ENCODE measurements around the gene C4BPB. TPM values are rescaled to one million over a fixed set of nuclear protein-coding genes. Genes with fewer than 3 reads are reported as not detected.
A peak's percentile ranks its signal among the peaks of the same experiment; 100 is the strongest.

The C4BPB gene
- total RNA-seq, 2 donors from 2014 or later = 0.58 to 2.1 TPM

DNA sequence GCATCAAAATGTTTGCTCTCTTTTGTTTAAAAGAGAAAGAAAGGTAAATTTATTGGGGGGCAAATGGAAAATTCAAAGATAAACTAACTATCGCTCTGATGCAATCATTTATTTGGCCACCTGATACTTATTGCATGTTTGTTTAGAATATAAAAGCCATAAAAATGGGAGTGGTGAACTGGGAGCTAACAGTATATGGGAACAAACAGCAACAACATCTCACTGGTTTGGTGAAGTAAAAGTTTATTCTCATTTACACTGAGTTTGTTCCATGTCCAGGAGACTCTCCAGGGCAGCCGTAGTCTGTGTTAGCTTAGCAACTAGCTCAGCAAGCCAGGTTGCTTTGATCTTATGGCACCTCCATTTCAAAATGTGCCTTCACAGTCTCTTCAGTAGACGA lies 35.7 kb downstream of the C4BPB start:
- Mint-ChIP-seq H3K27me3 (peaks cover 16% of the 10 kb centered on the region), H3K36me3 (ENCODE audit: low read depth) (no peaks in the 10 kb centered on the region), H3K9me3 (peaks cover 14% of the 10 kb centered on the region), H3K27ac (no peak overlapping the region), H3K4me1 (no peaks in the 10 kb centered on the region), H3K4me3 (no peak overlapping the region)
- ATAC-seq (replicated peaks) = no peak

DNA sequence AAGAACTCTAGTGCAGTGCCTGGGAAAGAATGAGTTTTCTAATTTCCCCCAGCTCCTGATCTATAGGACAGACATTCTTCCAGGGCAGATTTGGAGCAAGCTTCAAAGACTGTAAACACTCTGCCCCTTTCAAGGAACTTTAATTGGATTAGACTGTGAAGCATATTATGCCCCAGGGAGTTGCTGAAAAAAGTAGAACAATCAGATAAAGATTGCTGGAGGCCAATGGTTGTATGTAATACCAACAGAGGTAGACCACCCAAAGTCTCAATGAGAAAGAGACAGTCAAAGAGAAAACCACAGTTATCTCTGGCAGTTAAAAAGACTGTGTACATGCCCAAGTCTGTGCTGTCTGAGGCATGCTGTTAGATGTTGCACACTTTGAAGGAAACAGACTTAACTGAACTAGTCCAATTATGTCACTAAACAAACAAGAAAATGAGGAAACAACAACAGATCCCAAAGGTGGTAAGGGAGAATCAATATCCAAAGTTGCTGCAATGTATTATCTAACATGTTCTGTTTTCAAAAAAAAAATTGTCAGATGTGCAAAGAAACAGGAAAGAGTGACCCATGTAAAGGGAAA lies 39.8 kb downstream of the C4BPB start:
- H3K4me3 Mint-ChIP-seq = no peak overlapping the region
- peaks cover 25% of the 10 kb centered on the region for H3K9me3 Mint-ChIP-seq
- no peak for ATAC-seq (replicated peaks)
- H3K36me3 Mint-ChIP-seq (ENCODE audit: low read depth) = no peaks in the 10 kb centered on the region
- H3K27ac Mint-ChIP-seq = no peak overlapping the region
- no peaks in the 10 kb centered on the region for H3K4me1 Mint-ChIP-seq
- peaks cover 8% of the 10 kb centered on the region for H3K27me3 Mint-ChIP-seq

DNA sequence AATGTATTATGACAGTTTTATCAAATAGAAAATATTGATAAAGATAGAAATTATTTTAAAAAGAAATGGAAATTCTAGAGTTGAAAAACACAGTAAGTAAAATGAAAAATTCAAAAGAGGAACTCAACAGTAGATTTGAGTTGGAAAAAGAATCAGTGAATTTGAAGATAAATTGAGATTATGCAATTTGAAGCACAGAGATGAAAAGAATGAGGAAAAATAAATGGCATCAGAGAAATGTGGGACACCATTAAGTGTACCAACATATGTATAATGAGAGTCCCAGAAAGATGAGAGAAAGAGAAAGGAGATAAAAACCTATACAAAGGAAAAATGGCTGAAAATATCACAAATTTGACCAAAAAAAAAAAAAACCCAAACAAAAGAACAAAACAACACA lies 40.4 kb downstream of the C4BPB start:
- ATAC-seq (replicated peaks) = no peak
- Mint-ChIP-seq H3K4me3 (no peak overlapping the region), H3K9me3 (peaks cover 25% of the 10 kb centered on the region), H3K4me1 (no peaks in the 10 kb centered on the region), H3K27ac (no peak overlapping the region), H3K27me3 (peaks cover 5% of the 10 kb centered on the region), H3K36me3 (ENCODE audit: low read depth) (no peaks in the 10 kb centered on the region)

DNA sequence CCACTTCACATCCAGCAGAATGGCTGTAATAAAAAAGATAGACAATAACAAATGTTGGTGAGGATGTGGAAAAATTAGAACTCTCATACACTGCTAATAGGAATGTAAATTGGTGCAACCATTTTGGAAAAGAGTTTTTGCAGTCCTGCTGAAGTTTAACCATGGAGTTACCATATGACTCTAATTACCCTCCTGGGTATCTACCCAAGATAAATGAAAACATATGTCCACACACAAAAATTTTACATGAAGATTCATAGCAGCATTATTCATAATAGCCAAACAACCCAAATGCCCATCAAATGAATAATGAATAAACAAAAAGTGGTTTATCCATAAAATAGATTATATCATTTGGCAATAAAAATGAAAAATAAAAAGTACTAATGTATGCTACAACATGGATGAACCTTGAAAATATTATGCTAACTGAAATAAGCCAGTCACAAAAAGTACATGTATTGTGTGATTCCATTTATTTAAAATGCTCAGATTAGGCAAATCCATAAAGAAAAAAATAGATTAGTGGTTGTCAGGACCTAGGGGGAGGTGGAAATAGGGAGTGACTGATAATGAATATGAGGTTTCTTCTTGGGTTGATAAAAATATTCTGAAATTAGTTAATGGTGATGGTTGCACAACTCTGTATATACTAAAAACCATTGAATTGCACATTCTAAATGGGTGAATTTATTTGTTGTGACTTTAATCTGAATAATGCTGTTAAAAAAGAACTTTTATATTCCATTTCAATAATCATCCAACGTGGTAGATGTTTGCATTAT lies 41.8 kb downstream of the C4BPB start:
- Mint-ChIP-seq H3K9me3 (peaks cover 25% of the 10 kb centered on the region), H3K4me1 (no peaks in the 10 kb centered on the region), H3K27me3 (peaks cover 3% of the 10 kb centered on the region), H3K36me3 (ENCODE audit: low read depth) (no peaks in the 10 kb centered on the region), H3K4me3 (no peak overlapping the region), H3K27ac (no peak overlapping the region)
- ATAC-seq (replicated peaks) = no peak

GRCh38 chr1:207131163-207131562 lies 42.5 kb downstream of the C4BPB start:
- H3K4me3 Mint-ChIP-seq = no peak overlapping the region
- no peaks in the 10 kb centered on the region for H3K36me3 Mint-ChIP-seq (ENCODE audit: low read depth)
- ATAC-seq (replicated peaks) = no peak
- H3K27me3 Mint-ChIP-seq = no peaks in the 10 kb centered on the region
- no peak overlapping the region for H3K27ac Mint-ChIP-seq
- no peaks in the 10 kb centered on the region for H3K4me1 Mint-ChIP-seq
- H3K9me3 Mint-ChIP-seq = peaks cover 25% of the 10 kb centered on the region

- ATAC-seq (replicated peaks) = no peak
- no peak overlapping the region for H3K4me3 Mint-ChIP-seq
- peaks cover 5% of the 10 kb centered on the region for H3K27me3 Mint-ChIP-seq
- H3K9me3 Mint-ChIP-seq = peaks cover 9% of the 10 kb centered on the region
- no peaks in the 10 kb centered on the region for H3K4me1 Mint-ChIP-seq
- H3K27ac Mint-ChIP-seq = no peak overlapping the region
- H3K36me3 Mint-ChIP-seq (ENCODE audit: low read depth) = no peaks in the 10 kb centered on the region
Observed at GRCh38 chr1:207134581-207134980, 45.9 kb downstream of the C4BPB start.

DNA sequence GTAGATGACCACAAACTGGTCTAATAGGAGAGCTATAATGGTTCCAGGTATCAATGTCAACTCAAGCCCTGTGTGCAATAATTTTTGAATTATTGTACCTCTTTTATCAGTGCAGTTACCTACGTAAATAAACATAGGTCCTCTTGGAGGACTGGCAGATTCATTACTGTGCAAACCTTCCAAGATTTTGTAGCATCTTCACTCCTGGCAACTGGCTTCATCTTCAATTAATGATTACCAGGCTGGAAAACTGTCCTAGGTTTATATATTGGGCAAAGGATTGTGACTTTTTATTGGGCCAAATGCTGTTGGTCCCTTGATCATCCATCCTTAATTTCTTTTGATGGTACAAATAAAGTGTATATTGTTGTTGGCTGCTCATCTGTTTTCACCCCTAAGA lies 51.0 kb downstream of the C4BPB start:
- no peaks in the 10 kb centered on the region for H3K36me3 Mint-ChIP-seq (ENCODE audit: low read depth)
- H3K9me3 Mint-ChIP-seq = no peaks in the 10 kb centered on the region
- H3K4me1 Mint-ChIP-seq = no peaks in the 10 kb centered on the region
- H3K4me3 Mint-ChIP-seq = no peak overlapping the region
- ATAC-seq (replicated peaks) = no peak
- peaks cover 5% of the 10 kb centered on the region for H3K27me3 Mint-ChIP-seq
- H3K27ac Mint-ChIP-seq = no peak overlapping the region

- Mint-ChIP-seq H3K27me3 (peaks cover 8% of the 10 kb centered on the region), H3K4me3 (no peak overlapping the region), H3K4me1 (no peaks in the 10 kb centered on the region), H3K27ac (no peak overlapping the region), H3K9me3 (no peaks in the 10 kb centered on the region), H3K36me3 (ENCODE audit: low read depth) (no peaks in the 10 kb centered on the region)
- peak; percentile 38 for ATAC-seq (replicated peaks)
Observed at GRCh38 chr1:207140536-207140935, 51.9 kb downstream of the C4BPB start.

DNA sequence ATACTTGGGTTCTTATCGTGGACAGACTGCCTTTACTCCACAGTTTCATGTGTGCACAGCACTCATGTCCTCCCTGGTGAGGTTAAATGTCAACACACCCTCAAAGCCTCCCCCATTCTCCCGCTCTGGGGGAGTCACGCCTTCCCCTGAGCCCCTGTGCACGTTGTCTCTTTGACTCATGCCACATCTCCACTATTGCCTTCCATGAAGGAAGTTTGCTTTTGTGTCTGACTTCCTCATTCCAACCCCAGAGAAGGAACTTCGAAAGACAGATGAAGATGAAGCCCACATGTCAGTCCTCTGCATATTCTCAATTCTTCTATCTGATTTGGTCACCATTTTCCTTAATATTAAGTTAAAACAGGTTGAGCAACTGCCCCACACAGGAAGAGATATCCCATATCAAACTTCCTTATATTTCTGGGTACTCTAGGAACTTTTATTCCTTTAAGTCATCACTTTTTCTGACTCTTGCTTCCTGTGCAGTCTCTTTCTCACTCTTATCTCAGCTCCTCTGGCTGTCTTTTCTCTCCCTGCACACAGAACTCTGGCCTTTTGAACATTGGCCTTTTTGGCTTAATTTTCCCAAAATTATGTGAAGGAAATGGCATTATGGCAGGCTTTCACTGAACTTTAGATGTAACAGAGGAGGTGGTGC lies 56.9 kb downstream of the C4BPB start:
- ATAC-seq (replicated peaks) = no peak
- Mint-ChIP-seq H3K4me3 (no peak overlapping the region), H3K27ac (no peak overlapping the region), H3K9me3 (no peaks in the 10 kb centered on the region), H3K4me1 (no peaks in the 10 kb centered on the region), H3K36me3 (ENCODE audit: low read depth) (no peaks in the 10 kb centered on the region), H3K27me3 (peaks cover 3% of the 10 kb centered on the region)

Other genes starting within 250 kb of the C4BPB start
- gene IL20, start 223.2 kb upstream of the C4BPB start, total RNA-seq = not detected
- gene IL24, start 191.4 kb upstream of the C4BPB start, total RNA-seq = 1 to 10 TPM in 1 of 2 donors, under 1 TPM in 1; 0.15 to 4.6 TPM
- 10 to 100 TPM; 22.7 to 74.0 TPM for gene FCMR, start 166.9 kb upstream of the C4BPB start, total RNA-seq
- gene PIGR, start 142.4 kb upstream of the C4BPB start, total RNA-seq = under 1 TPM in 1 of 2 donors, not detected in 1; 0.34 TPM
- gene FCAMR, start 118.4 kb upstream of the C4BPB start, total RNA-seq = not detected
- gene C1orf116, start 56.1 kb upstream of the C4BPB start, total RNA-seq = not detected
- gene YOD1, start 37.7 kb upstream of the C4BPB start, total RNA-seq = 1 to 10 TPM; 6.7 to 7.1 TPM
- 1 to 10 TPM in 1 of 2 donors, under 1 TPM in 1; 0.85 to 1.3 TPM for gene PFKFB2, start 35.6 kb upstream of the C4BPB start, total RNA-seq
- gene C4BPA, start 15.4 kb downstream of the C4BPB start, total RNA-seq = not detected
- gene CD55, start 232.8 kb downstream of the C4BPB start, total RNA-seq = 10 to 100 TPM; 29.0 to 61.8 TPM